ENCODE measurements around the gene PIP4K2B.
A peak's percentile ranks its signal among the peaks of the same experiment; 100 is the strongest.
"Not testable (repeated sequence)": the region's sequence is repeated elsewhere in the genome, so short reads cannot be mapped to it uniquely, and the experiment has no call there.

The PIP4K2B gene

GRCh38 chr17:38797828-38798227 lies 1.5 kb downstream of the PIP4K2B start:
- intact Hi-C loops (cut with DNase I; ENCODE audit: low total_unique reads), result loop anchor here (5.0 kb wide), 1 partner anchor 46 kb away; the partner anchor contains the start of gene PSMB3
- Histone ChIP-seq H3K4me1 (peaks cover 0 to 37% (median 31%) of the 10 kb centered on the region in 4 donors), H3K36me3 (peaks cover 15 to 32% (median 16%) of the 10 kb centered on the region in 3 donors), H3K9me3 (no peaks in the 10 kb centered on the region), H3K4me3 (peak overlapping the region; percentile 95 to 97), H3K27ac (peak overlapping the region; percentile 98), H3K27me3 (no peaks in the 10 kb centered on the region)
- DNase-seq, result no peak
- TF ChIP-seq CTCF (IDR thresholded peaks at IDR 0.05), result no peak

GRCh38 chr17:38797158-38797490 lies 2.2 kb downstream of the PIP4K2B start:
- intact Hi-C loops (cut with DNase I; ENCODE audit: low total_unique reads), result loop anchor here (5.0 kb wide), 1 partner anchor 45 kb away; the partner anchor contains the start of gene PSMB3
- Histone ChIP-seq H3K27ac (peak overlapping the region; percentile 98), H3K4me3 (peak overlapping the region; percentile 95 to 97), H3K4me1 (peaks cover 0 to 37% (median 32%) of the 10 kb centered on the region in 4 donors), H3K27me3 (no peaks in the 10 kb centered on the region), H3K36me3 (peaks cover 8 to 31% (median 13%) of the 10 kb centered on the region in 3 donors), H3K9me3 (no peaks in the 10 kb centered on the region)
- no peak for DNase-seq
- TF ChIP-seq CTCF (IDR thresholded peaks at IDR 0.05), result no peak

- H3K9me3 ChIP-seq, result no peaks in the 10 kb centered on the region
- peaks cover 0 to 37% (median 33%) of the 10 kb centered on the region in 4 donors for H3K4me1 ChIP-seq
- intact Hi-C loops (cut with DNase I; ENCODE audit: low total_unique reads), result loop anchor here (5.0 kb wide), 1 partner anchor 44 kb away; the partner anchor contains the start of gene PSMB3
- H3K27ac ChIP-seq, result peak overlapping the region; percentile 98
- peaks cover 3 to 30% (median 8%) of the 10 kb centered on the region in 3 donors for H3K36me3 ChIP-seq
- peak overlapping the region; percentile 95 to 97 for H3K4me3 ChIP-seq
- DNase-seq, result no peak
- no peaks in the 10 kb centered on the region for H3K27me3 ChIP-seq
- no peak for TF ChIP-seq CTCF (IDR thresholded peaks at IDR 0.05)
These were observed 2.8 kb downstream of the PIP4K2B start for GRCh38 chr17:38796451-38797157.

- intact Hi-C loops (cut with DNase I; ENCODE audit: low total_unique reads), result no loop called here
- H3K9me3 ChIP-seq, result no peaks in the 10 kb centered on the region
- peaks cover 0 to 57% (median 38%) of the 10 kb centered on the region in 4 donors for H3K4me1 ChIP-seq
- no peak for TF ChIP-seq CTCF (IDR thresholded peaks at IDR 0.05)
- no peak overlapping the region for H3K4me3 ChIP-seq
- DNase-seq, result no peak
- H3K36me3 ChIP-seq, result peaks cover 0 to 23% (median 4%) of the 10 kb centered on the region in 3 donors
- no peaks in the 10 kb centered on the region for H3K27me3 ChIP-seq
- H3K27ac ChIP-seq, result no peak overlapping the region
These were observed 5.1 kb downstream of the PIP4K2B start for GRCh38 chr17:38794221-38794620.

- Histone ChIP-seq H3K4me1 (peaks cover 0 to 39% (median 17%) of the 10 kb centered on the region in 4 donors), H3K27ac (no peak overlapping the region), H3K36me3 (peaks cover 9 to 29% (median 10%) of the 10 kb centered on the region in 3 donors), H3K27me3 (no peaks in the 10 kb centered on the region), H3K4me3 (no peak overlapping the region), H3K9me3 (no peaks in the 10 kb centered on the region)
- no peak for DNase-seq
- TF ChIP-seq CTCF (IDR thresholded peaks at IDR 0.05), result no peak
- intact Hi-C loops (cut with DNase I; ENCODE audit: low total_unique reads), result no loop called here
These were observed 8.2 kb downstream of the PIP4K2B start for GRCh38 chr17:38791162-38791561.

GRCh38 chr17:38790148-38790707 lies 9.1 kb downstream of the PIP4K2B start:
- peaks cover 18 to 30% (median 19%) of the 10 kb centered on the region in 3 donors for H3K36me3 ChIP-seq
- H3K9me3 ChIP-seq; DNase-seq; H3K27me3 ChIP-seq; intact Hi-C loops (cut with DNase I; ENCODE audit: low total_unique reads); H3K4me3 ChIP-seq: not testable (repeated sequence)
- peaks cover 0 to 30% (median 12%) of the 10 kb centered on the region in 4 donors for H3K4me1 ChIP-seq
- peak overlapping the region in 1 of 2 donors; percentile 15 for H3K27ac ChIP-seq
